Upper lobe of left lung (tissue), 4 donors: ENCODE data around the gene PHKG2.

Experiments used
- CTCF ChIP-seq, 6 experiments: fragments of 450-650 bp in 4 of 6; fragments of 200-600 bp in 2 of 6; sonication (generic) in 2 of 6; IDR thresholded peaks; one replicate each; pipeline ENCODE4 v1.5.1; 2016 to 2019; ENCODE audit warnings: antibody characterized with exemption in 6 of 6
- EP300 ChIP-seq, 4 donors: sonication (generic); formaldehyde crosslinking; IDR thresholded peaks; one replicate each; pipeline ENCODE4 v1.5.1; 2017; ENCODE audit warnings: antibody characterized with exemption in 4 of 4, control low read depth in 2 of 4
- POLR2A ChIP-seq, 4 donors: fragments of 450-650 bp; IDR thresholded peaks; one replicate each; pipeline ENCODE4 v1.5.1; 2016 to 2017; ENCODE audit warnings: antibody characterized with exemption in 4 of 4, mild to moderate bottlenecking in 2 of 4
- POLR2AphosphoS5 ChIP-seq, 2 donors: sonication (generic); formaldehyde crosslinking; IDR thresholded peaks; one replicate each; pipeline ENCODE4 v1.5.1; 2017; ENCODE audit warnings: antibody characterized with exemption in 2 of 2

DNA sequence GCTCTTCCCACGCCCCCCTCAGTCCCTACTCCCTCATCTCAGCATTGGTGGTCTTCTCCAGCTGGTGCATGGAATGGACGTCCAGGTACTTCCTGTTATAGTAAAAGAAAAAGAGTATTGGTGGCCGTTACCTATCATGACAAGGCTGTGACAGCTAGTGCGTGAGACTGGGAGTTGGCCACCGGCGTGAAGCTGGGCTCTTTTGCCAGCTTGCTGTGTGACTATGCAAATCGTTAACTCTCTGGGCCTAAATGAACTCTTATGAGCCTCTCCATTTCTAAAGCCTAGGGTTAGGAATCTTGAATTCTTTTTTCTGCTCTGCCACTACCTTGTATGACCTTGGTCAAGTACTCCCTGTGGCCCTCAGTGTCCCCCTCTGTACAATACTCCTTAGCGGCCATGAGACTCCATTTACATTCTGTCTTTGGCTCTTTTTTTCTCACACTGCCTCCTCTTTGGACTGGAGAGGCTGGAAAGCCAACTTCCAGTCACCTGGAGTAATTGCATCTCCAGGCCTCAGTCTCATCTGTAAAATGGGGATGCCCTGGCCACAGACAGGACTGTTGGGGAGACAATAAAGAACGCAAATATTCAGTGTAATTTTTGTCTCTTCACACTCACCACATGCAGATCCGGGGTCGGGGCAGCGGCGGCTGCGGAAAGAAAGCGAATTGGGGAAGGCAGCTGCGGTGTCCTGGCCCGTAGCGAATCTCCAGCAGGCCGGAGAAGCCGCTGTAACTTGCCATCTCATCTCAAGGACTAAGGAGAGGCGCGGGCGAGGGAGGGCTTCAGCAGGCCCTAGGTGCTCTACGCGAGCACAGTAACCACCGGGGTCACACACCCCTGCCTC lies 12.6 kb downstream of the PHKG2 start:
- no peak for TF ChIP-seq CTCF (IDR thresholded peaks at IDR 0.05)
- no peak for TF ChIP-seq EP300 (IDR thresholded peaks at IDR 0.05)
- TF ChIP-seq POLR2A (IDR thresholded peaks at IDR 0.05) = no peak
- TF ChIP-seq POLR2AphosphoS5 (IDR thresholded peaks at IDR 0.05) = no peak
